Fibroblast of the aortic adventitia (primary cell): ENCODE data around the gene YBEY. TPM values are rescaled to one million over a fixed set of nuclear protein-coding genes. Genes with fewer than 3 reads are reported as not detected.

Source experiments
- DNase-seq: peaks from one replicate; pipeline ENCODE4 v3.0.0-alpha.2; 2010; ENCODE audit warnings: low read depth
- H3K4me3 ChIP-seq: 2 replicates; pipeline ENCODE4 v1.5.1; 2011; ENCODE audit warnings: low read depth, mild to moderate bottlenecking, control low read depth, low read length, moderate library complexity
- CTCF ChIP-seq: IDR thresholded peaks from 2 replicates; pipeline ENCODE4 v1.5.1; 2011; ENCODE audit warnings: mild to moderate bottlenecking, low read length, control low read depth, inconsistent platforms; ENCODE audit not compliant: insufficient read depth
- total RNA-seq: library from RNA; depleted of rRNA; stranded (reverse); fragments of >200 nt; gene quantifications from 2 replicates; pipeline ENCODE4 v1.2.3, GENCODE V29; 2012; ENCODE audit warnings: low replicate concordance

YBEY gene
- total RNA-seq, 1 donor, result 22.4 TPM

- no peak for DNase-seq
- H3K4me3 ChIP-seq, result no peak overlapping the region
- no peak for TF ChIP-seq CTCF
These were observed 32.3 kb downstream of the YBEY start for GRCh38 chr21:46318464-46318845.

- no peak overlapping the region for H3K4me3 ChIP-seq
- DNase-seq, result no peak
- no peak for TF ChIP-seq CTCF
These were observed 33.0 kb downstream of the YBEY start for GRCh38 chr21:46319186-46319585.

GRCh38 chr21:46320331-46320801 is 34.2 kb downstream of the YBEY start:
- H3K4me3 ChIP-seq, result no peak overlapping the region
- DNase-seq, result no peak
- no peak for TF ChIP-seq CTCF

GRCh38 chr21:46322351-46323226 is 36.4 kb downstream of the YBEY start:
- DNase-seq, result peak; percentile 38
- TF ChIP-seq CTCF, result no peak
- H3K4me3 ChIP-seq, result peak overlapping the region; percentile 76

GRCh38 chr21:46323227-46323709 is 37.1 kb downstream of the YBEY start:
- DNase-seq, result no peak
- peak overlapping the region; percentile 76 for H3K4me3 ChIP-seq
- TF ChIP-seq CTCF, result no peak

- no peak for TF ChIP-seq CTCF
- peak; percentile 97 for DNase-seq
- H3K4me3 ChIP-seq, result peak within 1 kb of the TSS; percentile 97
These were observed 37.7 kb downstream of the YBEY start, which contains the start of the genes C21orf58 and PCNT for GRCh38 chr21:46323710-46324389. Gene C21orf58, minus strand, starts transcription at chr21:46323870. Its CDS starts 1,132 bp downstream, at chr21:46322738. Gene PCNT, plus strand, starts transcription at chr21:46324156. Its CDS starts 73 bp downstream, at chr21:46324229.
